Loucy (cell line): Measurements from ENCODE around the gene JPH2.

Source experiments
- H2AFZ ChIP-seq: fragments of 200-600 bp; sonication (generic); 2 replicates; pipeline ENCODE4 v1.6.0; 2016; ENCODE audit warnings: antibody characterized with exemption, mild to moderate bottlenecking, low read length, moderate library complexity
- H3F3A ChIP-seq: fragments of 200-600 bp; 2 replicates; pipeline ENCODE4 v1.6.0; 2016; ENCODE audit warnings: antibody characterized with exemption, low read depth, mild to moderate bottlenecking
- H3K27me3 ChIP-seq: fragments of 200-600 bp; sonication (generic); 2 replicates; pipeline ENCODE4 v1.6.1; 2014; ENCODE audit warnings: low read length, mild to moderate bottlenecking; ENCODE audit not compliant: insufficient read depth, poor library complexity, severe bottlenecking
- H3K36me3 ChIP-seq: fragments of 200-600 bp; sonication (generic); 2 replicates; pipeline ENCODE4 v1.6.1; 2016; ENCODE audit warnings: low read length; ENCODE audit not compliant: insufficient read depth
- H3K4me1 ChIP-seq: fragments of 200-600 bp; sonication (generic); 2 replicates; pipeline ENCODE4 v1.5.1; 2014; ENCODE audit warnings: low read length, mild to moderate bottlenecking; ENCODE audit not compliant: insufficient read depth, poor library complexity, severe bottlenecking
- H3K4me2 ChIP-seq: fragments of 200-600 bp; sonication (generic); 2 replicates; pipeline ENCODE4 v1.6.0; 2014; ENCODE audit warnings: antibody characterized with exemption, low read length, low read depth, mild to moderate bottlenecking; ENCODE audit not compliant: poor library complexity, severe bottlenecking
- H3K4me3 ChIP-seq: fragments of 200-600 bp; sonication (generic); 2 replicates; pipeline ENCODE4 v1.5.1; 2014; ENCODE audit warnings: low read length, mild to moderate bottlenecking, mixed read lengths; ENCODE audit not compliant: poor library complexity, severe bottlenecking
- H3K79me2 ChIP-seq: fragments of 200-600 bp; sonication (generic); 2 replicates; pipeline ENCODE4 v1.6.1; 2014; ENCODE audit warnings: low read length; ENCODE audit not compliant: insufficient read depth
- H3K9ac ChIP-seq: fragments of 200-600 bp; sonication (generic); 2 replicates; pipeline ENCODE4 v1.6.0; 2014; ENCODE audit warnings: mild to moderate bottlenecking, low read depth, low read length, moderate library complexity; ENCODE audit not compliant: poor library complexity, severe bottlenecking
- H3K9me2 ChIP-seq: fragments of 200-600 bp; sonication (generic); replicated peaks from 2 replicates; pipeline ENCODE4 v1.6.1; 2016; ENCODE audit warnings: low read depth, low read length, mixed read lengths
- H3K9me3 ChIP-seq: fragments of 200-600 bp; sonication (generic); 2 replicates; pipeline ENCODE4 v1.6.1; 2014; ENCODE audit warnings: mild to moderate bottlenecking, antibody characterized with exemption, low read length, low read depth; ENCODE audit not compliant: insufficient read depth
- H4K20me1 ChIP-seq: fragments of 200-600 bp; sonication (generic); 2 replicates; pipeline ENCODE4 v1.6.0; 2014; ENCODE audit warnings: antibody characterized with exemption, low read length, mild to moderate bottlenecking; ENCODE audit not compliant: insufficient read depth, poor library complexity, severe bottlenecking
- CTCF ChIP-seq: fragments of 200-600 bp; sonication (generic); conservative IDR thresholded peaks from 2 replicates; pipeline ENCODE4 v1.5.1; 2014; ENCODE audit warnings: mild to moderate bottlenecking, antibody characterized with exemption, low read length
- EZH2phosphoT487 ChIP-seq: fragments of 200-600 bp; IDR thresholded peaks from 2 replicates; pipeline ENCODE4 v1.6.1; 2018; ENCODE audit warnings: antibody characterized with exemption, mild to moderate bottlenecking, moderate library complexity, borderline replicate concordance

The JPH2 gene

GRCh38 chr20:44081476-44081875, 105.5 kb downstream of the JPH2 start:
- no peak overlapping the region for H2AFZ ChIP-seq
- no peak overlapping the region for H3K9ac ChIP-seq
- no peak overlapping the region for H3K4me3 ChIP-seq
- no peak overlapping the region for H3K4me2 ChIP-seq
- no peak for TF ChIP-seq CTCF
- peaks cover 14% of the 10 kb centered on the region for H3K4me1 ChIP-seq
- no peaks in the 10 kb centered on the region for H4K20me1 ChIP-seq
- no peaks in the 10 kb centered on the region for H3K36me3 ChIP-seq
- H3F3A ChIP-seq, result no peaks in the 10 kb centered on the region
- H3K27me3 ChIP-seq, result no peaks in the 10 kb centered on the region
- H3K79me2 ChIP-seq, result no peaks in the 10 kb centered on the region
- H3K9me3 ChIP-seq, result no peaks in the 10 kb centered on the region
- no peaks in the 10 kb centered on the region for H3K9me2 ChIP-seq

- H3K4me2 ChIP-seq, result no peak overlapping the region
- H3K27me3 ChIP-seq, result no peaks in the 10 kb centered on the region
- no peaks in the 10 kb centered on the region for H4K20me1 ChIP-seq
- TF ChIP-seq EZH2phosphoT487, result no peak
- TF ChIP-seq CTCF, result peak; percentile 100
- no peaks in the 10 kb centered on the region for H3K79me2 ChIP-seq
- no peaks in the 10 kb centered on the region for H3F3A ChIP-seq
- H2AFZ ChIP-seq, result no peak overlapping the region
- no peak overlapping the region for H3K9ac ChIP-seq
- H3K9me2 ChIP-seq, result no peaks in the 10 kb centered on the region
- peaks cover 14% of the 10 kb centered on the region for H3K4me1 ChIP-seq
- H3K9me3 ChIP-seq, result no peaks in the 10 kb centered on the region
- no peak overlapping the region for H3K4me3 ChIP-seq
- H3K36me3 ChIP-seq, result no peaks in the 10 kb centered on the region
Measured at GRCh38 chr20:44080646-44081267, 106.2 kb downstream of the JPH2 start.

GRCh38 chr20:44080064-44080463, 106.9 kb downstream of the JPH2 start:
- Histone ChIP-seq H3K9ac (no peak overlapping the region), H3K27me3 (no peaks in the 10 kb centered on the region), H3K4me3 (no peak overlapping the region), H4K20me1 (no peaks in the 10 kb centered on the region), H2AFZ (peak overlapping the region; percentile 2; the same call in 1 of the 2 replicates), H3K9me2 (no peaks in the 10 kb centered on the region), H3K9me3 (no peaks in the 10 kb centered on the region), H3K36me3 (no peaks in the 10 kb centered on the region), H3K79me2 (no peaks in the 10 kb centered on the region), H3F3A (no peaks in the 10 kb centered on the region), H3K4me2 (no peak overlapping the region), H3K4me1 (peaks cover 14% of the 10 kb centered on the region)
- TF ChIP-seq EZH2phosphoT487, result no peak
- TF ChIP-seq CTCF, result no peak
